ENCODE results near the gene NBPF3. TPM values are rescaled to one million over a fixed set of nuclear protein-coding genes. Genes with fewer than 3 reads are reported as not detected.
"Not testable (repeated sequence)": the region's sequence is repeated elsewhere in the genome, so short reads cannot be mapped to it uniquely, and the experiment has no call there.

NBPF3 gene
- total RNA-seq, 1 experiment from 2014 or later = 5.6 TPM

- not testable (repeated sequence) for DNase-seq (ENCODE audit: low spot score)
Observed at GRCh38 chr1:21438646-21439312, 1.2 kb upstream of the NBPF3 start.

GRCh38 chr1:21439345-21439720, 604 bp upstream of the NBPF3 start:
- no peak for DNase-seq (ENCODE audit: low spot score)

GRCh38 chr1:21440630-21441125, 741 bp downstream of the NBPF3 start:
- not testable (repeated sequence) for DNase-seq (ENCODE audit: low spot score)

- not testable (repeated sequence) for DNase-seq (ENCODE audit: low spot score)
Observed at GRCh38 chr1:21446647-21447046, 6.7 kb downstream of the NBPF3 start.

DNA sequence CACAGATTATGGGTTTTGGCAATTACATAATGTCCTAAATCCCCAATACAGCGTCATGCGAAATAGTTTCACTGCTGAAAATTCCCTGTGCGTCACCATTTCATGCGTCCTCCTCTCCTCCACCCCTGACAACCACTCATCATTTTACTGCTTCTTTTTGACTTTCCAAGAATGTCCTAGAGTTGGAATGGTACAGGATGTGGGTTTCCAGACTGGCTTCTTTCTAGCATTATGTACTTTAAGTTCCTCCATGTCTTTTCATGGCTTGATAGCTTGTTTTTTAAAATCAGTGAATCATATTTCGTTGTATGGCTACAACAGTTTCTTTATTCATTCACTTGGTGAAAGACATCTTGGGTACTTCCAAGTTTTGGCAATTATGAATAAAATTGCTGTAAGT, 7.4 kb downstream of the NBPF3 start:
- DNase-seq (ENCODE audit: low spot score) = no peak

DNA sequence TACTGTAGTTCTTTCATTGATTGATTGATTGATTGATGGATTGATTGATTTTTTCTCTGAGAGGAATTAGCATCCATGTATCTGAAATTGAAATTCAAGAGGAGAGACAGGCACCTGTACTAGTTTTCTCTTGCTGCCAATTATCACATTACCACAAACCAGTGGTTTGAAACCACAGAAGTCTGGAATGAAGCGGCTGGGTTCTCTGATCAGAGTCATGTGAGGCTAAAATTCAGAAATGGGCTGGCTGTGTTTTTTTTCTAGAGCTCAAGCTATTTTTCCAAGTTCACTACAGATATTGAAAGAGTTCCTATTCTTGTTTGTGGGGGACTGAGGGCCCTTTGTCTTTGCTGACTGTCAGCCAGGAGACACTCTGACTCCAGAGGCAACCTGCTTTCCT, 10.0 kb downstream of the NBPF3 start:
- no peak for DNase-seq (ENCODE audit: low spot score)

DNA sequence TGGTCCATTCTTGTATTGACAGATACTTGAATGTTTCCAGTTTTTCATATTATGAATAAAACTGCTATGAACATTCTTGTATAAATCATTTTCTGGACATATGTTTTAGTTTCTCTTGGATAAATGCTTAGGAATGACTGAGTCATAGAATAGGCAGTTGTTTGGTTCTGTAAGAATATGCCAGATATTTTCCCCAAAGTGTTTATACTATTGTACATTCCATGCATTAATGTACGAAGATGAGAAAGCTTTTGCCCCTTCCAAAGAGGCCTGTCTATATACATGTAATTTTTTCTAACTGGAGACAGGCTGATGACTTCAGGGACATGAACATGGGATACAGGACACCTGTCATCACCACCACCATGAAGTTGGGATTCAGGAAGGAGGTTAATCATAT, 11.3 kb downstream of the NBPF3 start:
- peak; percentile 44 for DNase-seq (ENCODE audit: low spot score)

DNA sequence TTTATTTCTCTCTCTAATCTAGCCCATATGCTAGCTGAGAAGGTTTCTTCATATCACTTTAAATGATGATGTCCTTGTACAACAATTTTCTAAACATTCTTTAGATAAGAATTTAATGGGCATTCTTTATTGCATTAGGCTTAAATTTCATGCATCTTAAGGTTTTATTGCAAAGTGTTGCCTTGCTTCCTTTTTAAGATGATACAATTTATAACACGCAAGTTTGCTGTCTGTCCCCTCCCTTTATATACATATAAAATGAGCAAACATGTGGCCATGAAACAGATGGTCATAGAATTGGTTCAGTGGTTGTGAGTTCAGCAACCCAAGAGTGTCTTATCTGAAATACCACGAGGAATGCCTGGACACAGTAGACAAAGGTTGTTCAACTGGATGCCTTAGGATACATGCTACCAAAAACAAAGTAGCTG, 12.1 kb downstream of the NBPF3 start:
- peak; percentile 8 for DNase-seq (ENCODE audit: low spot score)

- DNase-seq (ENCODE audit: low spot score) = peak; percentile 54
Observed at GRCh38 chr1:21453964-21454614, 14.2 kb downstream of the NBPF3 start.

DNA sequence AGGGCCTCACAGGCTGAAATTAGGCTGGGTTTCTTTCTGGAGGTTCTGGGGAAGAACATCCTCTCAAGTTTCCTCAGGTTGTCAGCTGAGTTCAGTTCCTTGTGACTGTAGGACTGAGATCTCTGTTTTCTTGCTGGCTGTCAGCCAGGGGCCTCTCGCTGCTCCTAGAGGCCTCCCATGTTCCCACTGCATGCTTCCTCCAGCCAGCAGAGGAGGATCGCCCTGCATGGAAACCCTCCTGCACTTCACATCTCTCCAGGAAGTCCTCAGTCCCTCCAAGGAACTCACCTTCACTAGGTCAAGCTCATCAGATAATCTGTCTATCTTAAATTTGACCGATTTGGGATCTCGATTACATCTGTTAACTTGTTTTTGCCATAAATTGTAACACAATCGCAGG, 15.0 kb downstream of the NBPF3 start:
- DNase-seq (ENCODE audit: low spot score) = not testable (repeated sequence)

DNA sequence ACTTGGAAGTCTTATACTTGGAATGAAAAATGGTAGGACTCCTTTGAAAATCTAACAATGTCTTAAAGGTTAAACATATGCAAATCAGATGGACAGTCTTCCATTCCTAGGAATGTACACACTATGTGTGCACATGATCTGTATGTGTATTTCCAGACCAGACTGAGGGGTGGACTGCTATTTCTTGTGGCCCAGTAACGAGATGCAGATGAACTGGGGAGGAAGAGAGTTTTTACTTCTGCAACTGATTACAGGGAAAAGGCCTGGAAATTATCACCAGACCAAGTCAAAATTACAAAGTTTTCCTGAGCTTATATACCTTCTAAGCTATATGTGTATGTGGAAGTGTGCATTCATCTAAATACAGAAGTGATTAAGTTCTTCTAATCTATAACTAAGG, 17.7 kb downstream of the NBPF3 start:
- DNase-seq (ENCODE audit: low spot score) = no peak

DNA sequence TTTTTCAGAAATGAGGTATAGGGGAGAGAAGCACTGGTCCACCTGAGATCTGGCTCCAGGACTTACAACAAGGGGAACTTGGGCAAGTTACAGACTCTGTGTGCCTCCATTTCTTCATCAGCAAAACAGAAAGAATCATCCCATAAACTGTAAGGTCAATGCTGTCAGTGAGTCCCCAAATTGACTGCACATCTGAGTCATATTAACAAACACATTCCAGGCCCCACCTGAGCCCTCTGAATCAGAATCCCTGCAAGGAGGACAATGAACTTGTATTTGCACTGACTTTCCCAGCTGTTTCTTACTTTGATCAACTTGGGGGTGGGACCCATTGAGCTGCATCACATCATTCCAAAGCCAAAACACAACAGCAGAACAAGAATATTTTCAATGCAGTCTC, 25.2 kb downstream of the NBPF3 start:
- not testable (repeated sequence) for DNase-seq (ENCODE audit: low spot score)

- DNase-seq (ENCODE audit: low spot score) = not testable (repeated sequence)
Observed at GRCh38 chr1:21467946-21468345, 28.0 kb downstream of the NBPF3 start.

- DNase-seq (ENCODE audit: low spot score) = no peak
Observed at GRCh38 chr1:21468599-21468998, 28.7 kb downstream of the NBPF3 start.

DNA sequence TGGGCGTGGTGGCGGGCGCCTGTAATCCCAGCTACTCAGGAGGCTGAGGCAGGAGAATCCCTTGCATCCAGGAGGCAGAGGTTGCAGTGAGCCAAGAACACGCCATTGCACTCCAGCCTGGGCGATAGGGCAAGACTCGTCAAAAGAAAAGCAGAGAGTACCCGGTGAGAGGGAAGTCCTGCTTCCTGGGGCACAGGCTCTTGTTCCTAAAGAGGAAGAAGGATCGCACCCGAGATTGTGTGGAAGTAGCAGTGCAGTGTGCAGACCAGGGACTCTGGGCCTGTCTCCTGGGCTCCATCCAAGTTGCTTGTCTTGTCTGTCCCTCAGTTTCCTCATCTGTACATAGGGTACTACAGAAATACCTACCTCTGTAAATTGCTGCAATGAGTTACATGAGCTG, 29.6 kb downstream of the NBPF3 start:
- no peak for DNase-seq (ENCODE audit: low spot score)

GRCh38 chr1:21472861-21473260, 32.9 kb downstream of the NBPF3 start:
- no peak for DNase-seq (ENCODE audit: low spot score)

GRCh38 chr1:21478356-21478755, 38.4 kb downstream of the NBPF3 start:
- DNase-seq (ENCODE audit: low spot score) = no peak

- DNase-seq (ENCODE audit: low spot score) = not testable (repeated sequence)
Observed at GRCh38 chr1:21483881-21484280, 43.9 kb downstream of the NBPF3 start.

- no peak for DNase-seq (ENCODE audit: low spot score)
Observed at GRCh38 chr1:21489146-21489545, 49.2 kb downstream of the NBPF3 start.

DNA sequence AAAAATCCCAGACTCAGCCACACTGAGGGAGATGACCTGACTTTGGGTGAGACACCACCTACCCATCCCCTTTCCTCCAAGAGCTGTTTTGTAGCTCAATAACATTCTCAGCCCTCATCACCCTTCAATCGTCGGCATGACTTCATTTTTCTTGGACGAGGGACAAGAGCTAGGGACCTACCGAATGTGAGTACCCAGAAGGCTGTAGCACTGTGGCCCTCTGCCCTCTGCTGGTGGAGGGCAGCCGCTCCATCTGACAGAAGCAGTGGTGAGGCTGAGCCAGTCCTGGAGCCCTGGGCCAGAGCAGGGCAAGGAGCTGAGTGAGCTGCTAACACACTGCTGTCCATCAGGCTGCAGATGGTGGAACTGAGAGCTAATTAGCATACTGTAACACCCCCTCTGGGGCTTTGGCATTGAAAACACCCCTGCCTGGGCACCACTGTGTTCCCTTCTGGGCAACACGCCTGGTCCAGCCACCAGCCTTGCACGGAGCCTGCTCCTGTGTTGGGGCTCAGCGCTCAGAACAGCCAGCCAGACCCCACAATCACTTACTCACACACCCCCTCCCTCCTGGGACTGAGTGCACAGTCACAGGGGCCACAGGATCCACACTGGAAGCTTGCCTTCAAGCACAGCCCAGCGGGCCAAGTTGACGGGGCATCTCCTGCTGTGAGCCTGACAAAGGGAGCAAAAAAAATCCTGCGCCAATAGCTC, 51.0 kb downstream of the NBPF3 start:
- peak; percentile 17 for DNase-seq (ENCODE audit: low spot score)

DNA sequence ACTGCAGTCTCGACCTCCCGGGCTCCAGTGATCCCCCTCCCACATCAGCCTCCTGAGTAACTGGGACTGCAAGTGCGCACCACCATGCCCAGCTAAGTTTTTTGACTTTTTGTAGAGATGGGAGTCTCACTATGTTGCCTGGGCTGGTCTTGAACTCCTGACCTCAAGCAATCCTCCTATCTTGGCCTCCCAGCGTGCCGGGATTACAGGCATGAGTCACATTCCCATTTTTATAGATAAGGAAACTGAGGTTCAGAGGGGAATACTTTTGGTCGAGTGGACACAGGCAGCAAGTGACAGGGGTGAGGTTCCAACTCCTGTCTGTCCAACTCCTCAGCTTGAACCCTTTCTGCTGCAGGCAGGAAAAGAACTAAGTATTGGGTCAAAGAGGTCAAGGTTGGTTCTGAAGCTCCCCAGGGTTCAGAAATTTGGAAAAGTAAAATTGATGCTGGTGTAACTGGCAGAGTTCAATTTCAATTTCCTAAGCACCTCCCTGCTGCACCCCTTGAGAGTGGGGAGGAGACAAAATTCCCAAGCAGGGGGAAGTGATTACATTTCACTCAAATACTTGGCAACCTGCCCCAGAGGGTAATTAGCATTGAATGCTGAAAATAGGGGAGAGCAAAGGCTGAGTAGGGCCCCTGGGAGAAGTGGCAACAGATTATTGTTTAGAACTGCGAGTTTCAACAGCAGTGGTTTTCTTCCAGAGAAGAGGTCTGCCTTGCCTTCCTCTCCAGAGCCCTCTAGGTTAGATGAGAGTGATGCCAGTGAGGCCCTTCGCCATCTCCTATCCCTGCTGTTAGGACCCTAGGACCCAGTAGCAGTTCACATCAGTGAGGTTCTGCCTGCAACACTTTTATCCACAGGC, 51.8 kb downstream of the NBPF3 start:
- no peak for DNase-seq (ENCODE audit: low spot score)

- DNase-seq (ENCODE audit: low spot score) = no peak
Observed at GRCh38 chr1:21492356-21492625, 52.4 kb downstream of the NBPF3 start.

All from A172 (cell line).